Fibroblast of lung (primary cell): ENCODE measurements around the gene HS1BP3.

Source experiments
- CTCF ChIP-seq, 2 donors: IDR thresholded peaks in 1 of 2; conservative IDR thresholded peaks in 1 of 2; 1 replicate in 1 of 2; 2 replicates in 1 of 2; pipeline ENCODE4 v1.5.1; 2011 to 2012; ENCODE audit warnings: low read length in 2 of 2, control low read depth in 1 of 2, inconsistent platforms in 1 of 2, low read depth in 1 of 2, mild to moderate bottlenecking in 1 of 2
- EZH2 ChIP-seq: IDR thresholded peaks from 2 replicates; pipeline ENCODE4 v1.5.1; 2012; ENCODE audit warnings: low read length, control low read depth, mild to moderate bottlenecking; ENCODE audit errors: missing control alignments

DNA sequence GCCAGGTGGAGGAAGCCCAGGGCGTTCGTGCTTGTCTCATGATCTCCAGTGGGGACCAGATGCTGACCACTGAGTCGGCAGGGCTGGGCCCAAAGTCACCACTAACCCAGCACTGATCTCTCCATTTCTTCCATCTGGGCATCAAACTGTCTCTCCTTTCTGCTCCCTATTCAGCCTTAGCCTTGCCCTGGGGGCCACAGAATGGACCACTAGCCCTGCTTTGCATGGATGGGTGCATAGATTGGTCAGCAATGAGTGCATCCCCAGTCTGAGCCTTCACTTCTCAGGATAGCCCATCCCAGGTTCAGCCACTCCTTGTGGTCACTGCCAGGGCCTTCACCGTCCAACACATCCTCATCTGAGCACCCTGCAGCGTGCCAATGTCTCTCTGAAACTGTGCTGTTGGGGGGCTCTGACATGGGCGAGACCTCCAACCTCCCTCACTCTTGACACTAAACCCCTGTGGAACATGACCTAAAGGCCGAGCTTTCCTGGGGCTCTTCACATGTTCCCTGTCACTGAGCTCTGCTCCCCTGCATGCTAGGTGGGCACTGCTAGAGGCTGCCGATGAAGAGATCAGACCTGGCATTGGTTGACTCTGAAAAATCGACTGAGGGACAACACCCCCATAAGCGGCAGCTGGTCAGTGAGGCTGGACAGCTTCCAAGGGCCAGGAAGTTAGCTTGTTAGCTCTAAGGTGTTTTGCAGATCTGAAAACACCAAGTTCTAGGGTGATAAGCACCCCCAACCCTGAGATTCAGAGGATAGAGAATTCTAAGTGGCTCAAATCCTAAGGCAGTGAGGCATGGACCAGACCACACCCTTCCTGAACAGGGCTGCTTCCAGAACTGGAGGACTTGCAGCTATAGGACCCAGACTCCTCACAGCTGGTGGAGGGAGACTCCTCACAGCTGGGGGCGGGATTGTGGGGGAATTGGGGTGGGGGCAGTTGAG, 61.7 kb downstream of the HS1BP3 start:
- TF ChIP-seq CTCF (conservative IDR thresholded peaks at IDR 0.05 in 1 of 2, IDR thresholded peaks at IDR 0.05 in 1 of 2; ENCODE audit: low read depth in 1 of 2, low read length in 2 of 2), result no peak
- TF ChIP-seq EZH2, result no peak
